ENCODE measurements around the gene KCNJ6.

KCNJ6 gene

GRCh38 chr21:37866027-37866426, 50.2 kb downstream of the KCNJ6 start:
- DNase-seq (ENCODE audit: low spot score) = no peak

GRCh38 chr21:37865156-37865555, 51.1 kb downstream of the KCNJ6 start:
- DNase-seq (ENCODE audit: low spot score) = no peak

DNA sequence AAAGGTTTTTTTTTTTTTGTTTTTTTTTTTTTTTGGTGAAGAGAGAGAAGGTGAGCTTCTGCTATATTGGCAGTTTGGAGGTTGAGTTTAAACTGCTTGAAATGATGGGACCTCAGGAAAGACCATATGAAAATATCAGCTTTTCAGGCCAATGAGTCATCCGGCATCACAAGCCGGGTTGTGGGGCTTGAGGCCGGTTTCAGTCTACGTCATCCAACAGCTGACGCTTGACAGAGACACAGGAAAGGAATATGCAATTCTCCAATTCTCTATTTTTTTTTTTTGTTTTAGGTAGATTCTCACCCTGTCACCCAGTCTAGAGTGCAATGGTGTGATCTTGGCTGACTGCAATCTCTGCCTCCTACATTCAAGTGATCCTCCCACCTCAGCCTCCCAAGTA, 52.4 kb downstream of the KCNJ6 start:
- no peak for DNase-seq (ENCODE audit: low spot score)

DNA sequence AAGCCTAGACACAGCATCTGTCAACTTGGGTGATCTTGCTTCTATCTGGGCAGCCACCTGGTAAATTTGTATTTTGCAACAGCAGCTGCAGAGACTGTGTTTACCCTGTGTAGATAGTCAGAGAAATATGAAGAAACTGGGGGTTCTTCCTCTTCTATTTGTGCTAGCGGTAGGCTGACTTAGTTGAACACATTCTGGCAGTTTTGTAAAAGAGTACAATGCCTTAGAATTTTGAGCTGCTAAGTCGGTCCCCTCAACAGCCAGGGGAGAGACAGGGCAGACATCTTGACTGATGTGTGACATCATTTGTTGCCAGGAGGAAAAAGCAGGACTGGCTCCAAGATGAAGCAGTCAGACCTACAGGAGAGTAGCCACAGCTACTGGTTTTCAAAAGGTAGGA, 53.7 kb downstream of the KCNJ6 start:
- peak; percentile 13 for DNase-seq (ENCODE audit: low spot score)

GRCh38 chr21:37861561-37861960, 54.7 kb downstream of the KCNJ6 start:
- no peak for DNase-seq (ENCODE audit: low spot score)

- no peak for DNase-seq (ENCODE audit: low spot score)
Observed at GRCh38 chr21:37860416-37860815, 55.8 kb downstream of the KCNJ6 start.

GRCh38 chr21:37855647-37856625, 60.3 kb downstream of the KCNJ6 start:
- DNase-seq (ENCODE audit: low spot score) = no peak

GRCh38 chr21:37855271-37855646, 61.0 kb downstream of the KCNJ6 start:
- no peak for DNase-seq (ENCODE audit: low spot score)

GRCh38 chr21:37849506-37850102, 66.7 kb downstream of the KCNJ6 start:
- DNase-seq (ENCODE audit: low spot score) = no peak

GRCh38 chr21:37848721-37849490, 67.4 kb downstream of the KCNJ6 start:
- DNase-seq (ENCODE audit: low spot score) = no peak

GRCh38 chr21:37845535-37845934, 70.7 kb downstream of the KCNJ6 start:
- DNase-seq (ENCODE audit: low spot score) = no peak

DNA sequence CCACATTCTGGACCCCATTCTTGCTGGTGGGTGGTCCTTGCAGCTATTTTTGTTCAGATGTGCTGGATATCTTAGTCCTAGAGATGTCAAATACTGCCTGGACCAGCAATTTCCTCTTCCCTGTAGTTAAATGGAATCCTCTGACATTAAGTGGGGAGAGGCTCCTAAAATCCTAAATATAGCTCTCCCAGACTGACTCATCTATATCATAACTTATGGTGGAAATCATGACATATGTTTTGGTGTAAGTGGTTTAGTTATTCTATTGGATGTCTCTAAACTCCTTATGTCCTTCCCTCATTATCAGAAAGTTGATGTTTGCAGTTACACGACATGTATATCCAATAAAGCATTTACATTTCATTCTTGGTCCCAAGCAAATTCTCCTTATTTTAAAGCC, 73.1 kb downstream of the KCNJ6 start:
- DNase-seq (ENCODE audit: low spot score) = no peak

DNA sequence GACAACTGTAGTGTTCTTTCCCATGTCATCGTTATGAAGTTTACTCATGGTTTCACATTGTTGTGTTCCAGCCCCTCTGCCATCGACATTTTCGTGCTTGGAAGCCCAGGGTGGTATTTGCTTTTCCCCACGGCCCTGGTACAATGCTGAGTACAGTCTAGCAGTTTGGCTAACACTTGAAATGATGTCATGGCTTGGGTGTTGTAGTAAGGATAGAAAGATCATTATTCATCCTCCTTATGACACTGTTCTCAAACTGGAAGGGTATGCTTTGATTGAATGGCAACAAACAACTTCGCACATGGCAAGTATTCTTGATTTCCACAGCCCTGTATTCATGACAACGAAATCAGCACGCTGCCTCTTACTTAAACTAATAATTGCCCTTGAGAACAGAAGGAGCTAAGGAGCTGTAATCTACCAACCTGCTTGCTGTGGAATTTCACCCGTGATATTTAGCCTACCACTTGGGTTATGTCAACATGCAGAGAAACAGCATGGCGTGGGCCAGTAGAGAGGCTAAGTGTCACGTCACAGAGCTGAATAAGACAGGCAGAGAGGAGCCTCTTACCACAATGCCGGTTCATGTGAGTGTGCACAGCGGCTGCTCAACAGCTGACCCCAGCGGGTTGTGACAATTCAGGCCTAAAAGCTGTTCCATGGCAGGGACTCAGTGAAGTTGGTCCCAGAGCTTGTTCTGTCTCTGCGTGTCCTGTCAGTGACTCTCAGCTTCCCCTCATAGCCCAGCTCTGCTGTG, 73.9 kb downstream of the KCNJ6 start:
- no peak for DNase-seq (ENCODE audit: low spot score)

DNA sequence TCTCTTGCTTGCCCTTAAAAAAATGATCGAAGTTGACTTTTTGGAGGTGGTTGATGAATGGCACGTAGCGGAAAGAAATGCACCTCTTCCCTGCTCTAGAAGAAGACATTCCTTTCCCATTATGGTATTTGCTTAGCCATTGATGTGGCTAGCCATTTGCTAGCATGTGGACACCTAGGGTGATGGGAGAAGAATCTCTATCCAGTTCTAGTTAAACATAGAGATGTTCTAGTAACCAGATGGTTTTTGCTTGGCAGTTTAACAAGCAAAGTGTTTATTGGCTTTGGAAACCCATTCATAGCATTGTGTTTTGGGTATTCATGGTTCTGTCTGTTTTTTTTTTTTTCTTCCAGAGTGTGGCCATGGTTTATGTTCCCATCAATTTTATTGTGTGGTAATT, 78.9 kb downstream of the KCNJ6 start:
- DNase-seq (ENCODE audit: low spot score) = no peak

GRCh38 chr21:37835481-37835880, 80.8 kb downstream of the KCNJ6 start:
- no peak for DNase-seq (ENCODE audit: low spot score)

DNA sequence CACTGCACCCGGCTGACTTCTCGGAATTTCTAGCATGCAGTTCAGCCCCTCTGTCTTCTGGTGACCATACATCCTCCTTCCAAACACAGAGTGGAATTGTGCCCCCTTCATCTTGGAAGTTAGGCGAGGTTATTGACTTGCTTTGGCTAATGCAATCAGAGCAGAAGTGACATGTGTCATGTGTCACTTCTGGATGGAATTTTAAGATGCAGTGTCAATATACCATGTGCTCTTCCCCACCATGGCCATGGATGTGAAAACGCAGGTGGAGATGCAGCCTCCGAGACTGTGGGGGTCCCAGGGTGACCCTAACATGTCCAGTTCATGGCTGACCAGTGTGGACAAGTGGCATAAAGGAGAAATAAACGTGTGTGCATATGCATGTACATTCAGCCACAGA, 83.0 kb downstream of the KCNJ6 start:
- no peak for DNase-seq (ENCODE audit: low spot score)

DNA sequence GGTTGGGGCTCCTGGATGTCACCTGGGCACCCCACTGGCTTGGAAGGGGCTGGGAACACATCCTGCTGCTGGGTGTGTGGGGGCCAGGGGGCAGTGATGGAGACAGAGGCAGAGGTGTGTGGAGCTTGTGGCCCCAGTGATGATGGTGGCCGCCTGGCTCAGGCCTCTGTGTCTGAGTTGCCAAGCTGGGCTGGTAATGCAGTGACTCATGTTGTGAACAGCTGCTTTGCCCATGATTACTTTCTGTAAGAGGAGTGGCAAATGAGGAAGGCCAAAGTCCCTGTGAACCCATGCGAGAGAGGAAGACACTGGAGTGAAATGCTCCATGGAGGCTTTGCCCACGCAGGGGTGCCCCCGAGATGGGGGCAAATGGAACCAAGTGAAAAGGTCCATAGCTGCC, 86.8 kb downstream of the KCNJ6 start:
- DNase-seq (ENCODE audit: low spot score) = peak; percentile 15

- no peak for DNase-seq (ENCODE audit: low spot score)
Observed at GRCh38 chr21:37828991-37829390, 87.3 kb downstream of the KCNJ6 start.

GRCh38 chr21:37828556-37828955, 87.7 kb downstream of the KCNJ6 start:
- no peak for DNase-seq (ENCODE audit: low spot score)

- DNase-seq (ENCODE audit: low spot score) = no peak
Observed at GRCh38 chr21:37827913-37828312, 88.3 kb downstream of the KCNJ6 start.

- DNase-seq (ENCODE audit: low spot score) = no peak
Observed at GRCh38 chr21:37821786-37822450, 94.3 kb downstream of the KCNJ6 start.

All from RKO (cell line).